ENCODE measurements around the gene CLTC. TPM values are rescaled to one million over a fixed set of nuclear protein-coding genes. Genes with fewer than 3 reads are reported as not detected.
"Not testable (repeated sequence)": the region's sequence is repeated elsewhere in the genome, so short reads cannot be mapped to it uniquely, and the experiment has no call there.

CLTC gene
- total RNA-seq, 1 donor from 2014 or later: 298 TPM

GRCh38 chr17:59633658-59634359 lies 14.1 kb downstream of the CLTC start:
- no peak for DNase-seq (ENCODE audit: low spot score)

- peak; percentile 75 for DNase-seq (ENCODE audit: low spot score)
Observed at GRCh38 chr17:59634632-59635541, 15.2 kb downstream of the CLTC start.

GRCh38 chr17:59637611-59638310 lies 18.1 kb downstream of the CLTC start:
- no peak for DNase-seq (ENCODE audit: low spot score)

GRCh38 chr17:59638553-59638952 lies 18.9 kb downstream of the CLTC start:
- no peak for DNase-seq (ENCODE audit: low spot score)

GRCh38 chr17:59641799-59642484 lies 22.2 kb downstream of the CLTC start:
- DNase-seq (ENCODE audit: low spot score): no peak

GRCh38 chr17:59642565-59642964 lies 22.9 kb downstream of the CLTC start:
- no peak for DNase-seq (ENCODE audit: low spot score)

GRCh38 chr17:59643159-59644140 lies 23.8 kb downstream of the CLTC start:
- no peak for DNase-seq (ENCODE audit: low spot score)

GRCh38 chr17:59647288-59647687 lies 27.6 kb downstream of the CLTC start:
- no peak for DNase-seq (ENCODE audit: low spot score)

- no peak for DNase-seq (ENCODE audit: low spot score)
Observed at GRCh38 chr17:59649886-59650285, 30.2 kb downstream of the CLTC start.

GRCh38 chr17:59650642-59651041 lies 30.9 kb downstream of the CLTC start:
- DNase-seq (ENCODE audit: low spot score): no peak

GRCh38 chr17:59651346-59651745 lies 31.7 kb downstream of the CLTC start:
- no peak for DNase-seq (ENCODE audit: low spot score)

GRCh38 chr17:59652119-59652518 lies 32.4 kb downstream of the CLTC start:
- DNase-seq (ENCODE audit: low spot score): no peak

- not testable (repeated sequence) for DNase-seq (ENCODE audit: low spot score)
Observed at GRCh38 chr17:59656624-59657023, 36.9 kb downstream of the CLTC start.

- no peak for DNase-seq (ENCODE audit: low spot score)
Observed at GRCh38 chr17:59666235-59666634, 46.5 kb downstream of the CLTC start.

GRCh38 chr17:59668816-59669215 lies 49.1 kb downstream of the CLTC start:
- DNase-seq (ENCODE audit: low spot score): peak; percentile 13

GRCh38 chr17:59669411-59669810 lies 49.7 kb downstream of the CLTC start:
- DNase-seq (ENCODE audit: low spot score): no peak

GRCh38 chr17:59669944-59670343 lies 50.2 kb downstream of the CLTC start:
- no peak for DNase-seq (ENCODE audit: low spot score)

GRCh38 chr17:59671386-59671785 lies 51.7 kb downstream of the CLTC start:
- DNase-seq (ENCODE audit: low spot score): no peak

GRCh38 chr17:59675231-59675630 lies 55.5 kb downstream of the CLTC start:
- no peak for DNase-seq (ENCODE audit: low spot score)

- DNase-seq (ENCODE audit: low spot score): no peak
Observed at GRCh38 chr17:59676716-59677115, 57.0 kb downstream of the CLTC start.
